GM18517 (cell line): Measurements from ENCODE around the gene C1orf50.

Source experiments
- ATAC-seq: cut with Tn5 transposase; IDR thresholded peaks from one replicate; pipeline ENCODE4 v1.9.1; 2021; ENCODE audit warnings: mild to moderate bottlenecking, moderate library complexity; ENCODE audit not compliant: unreplicated experiment

Gene C1orf50

DNA sequence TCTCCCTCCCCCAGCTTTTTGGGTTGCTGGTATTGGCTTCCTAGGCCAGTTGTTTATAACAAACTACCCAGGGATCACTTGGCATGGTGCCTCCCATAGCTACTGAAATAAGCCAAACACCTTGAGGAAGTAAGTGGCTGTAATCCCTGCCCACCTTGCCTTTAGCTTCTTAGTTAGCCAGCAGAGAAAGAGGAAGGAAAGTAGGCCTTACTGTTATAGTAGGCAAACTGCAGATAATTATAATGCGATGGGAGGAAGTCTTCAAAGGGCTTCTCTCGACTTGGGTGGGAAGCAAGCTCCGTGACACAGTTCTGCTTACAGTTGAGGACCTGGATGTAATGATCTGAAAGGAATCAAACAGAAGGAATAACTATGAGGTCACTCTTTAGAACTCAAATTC, 8.4 kb upstream of the C1orf50 start:
- no peak for ATAC-seq

DNA sequence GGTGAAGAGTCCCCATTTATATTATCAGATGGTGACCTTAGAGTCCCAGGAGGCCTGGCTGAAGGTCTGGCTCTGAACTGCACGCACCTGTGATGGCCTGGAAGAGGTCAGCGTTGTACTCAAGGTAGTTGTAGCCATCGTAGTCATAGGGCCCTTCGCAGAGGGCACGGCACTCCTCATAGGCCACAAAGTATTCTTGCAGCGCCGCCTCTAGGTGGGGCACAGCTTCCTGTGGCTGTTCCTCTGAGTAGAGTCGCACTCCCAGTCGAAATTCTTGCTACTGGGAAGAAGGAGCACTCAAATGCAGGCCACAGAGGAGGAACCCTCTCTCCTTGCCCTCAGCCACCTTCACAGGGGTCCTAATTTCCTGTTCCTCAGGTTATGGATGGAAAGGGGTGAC, 7.9 kb upstream of the C1orf50 start:
- no peak for ATAC-seq

DNA sequence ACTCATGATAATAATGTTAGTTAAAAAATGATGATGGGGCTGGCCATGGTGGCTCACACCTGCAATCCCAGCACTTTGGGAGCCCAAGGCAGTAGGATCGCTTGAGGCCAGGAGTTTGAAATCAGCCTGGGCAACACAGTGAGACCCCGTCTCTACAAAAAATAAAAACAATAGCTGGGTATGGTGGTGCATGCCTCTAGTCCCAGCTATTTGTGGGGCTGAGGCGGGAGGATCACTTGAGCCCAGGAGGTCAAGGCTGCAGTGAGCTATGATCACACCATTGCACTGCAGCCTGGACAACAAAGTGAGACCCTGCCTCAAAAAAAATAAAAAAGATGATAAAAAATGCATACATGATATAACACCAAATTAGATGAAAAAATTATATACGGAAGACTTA, 5.5 kb upstream of the C1orf50 start:
- ATAC-seq: no peak

DNA sequence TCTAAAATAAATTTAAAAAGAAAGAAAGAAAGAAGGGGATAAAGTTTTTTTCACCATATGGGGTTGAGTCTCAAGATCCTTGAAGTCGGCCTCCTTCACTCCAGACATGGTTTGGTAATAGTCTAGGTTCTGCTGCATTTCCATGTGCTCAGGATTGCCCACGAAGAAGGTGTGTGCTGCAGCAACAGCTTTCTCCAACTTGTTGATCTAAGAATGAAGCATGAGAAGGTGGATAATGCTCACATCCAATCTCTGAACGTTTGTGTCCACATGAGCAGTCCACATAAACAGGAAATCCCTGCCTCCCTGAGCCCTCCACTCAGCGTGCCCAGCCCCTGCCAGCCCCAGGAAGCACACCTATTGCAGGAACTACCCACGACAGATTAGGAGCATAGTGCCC, 4.8 kb upstream of the C1orf50 start:
- ATAC-seq: no peak

DNA sequence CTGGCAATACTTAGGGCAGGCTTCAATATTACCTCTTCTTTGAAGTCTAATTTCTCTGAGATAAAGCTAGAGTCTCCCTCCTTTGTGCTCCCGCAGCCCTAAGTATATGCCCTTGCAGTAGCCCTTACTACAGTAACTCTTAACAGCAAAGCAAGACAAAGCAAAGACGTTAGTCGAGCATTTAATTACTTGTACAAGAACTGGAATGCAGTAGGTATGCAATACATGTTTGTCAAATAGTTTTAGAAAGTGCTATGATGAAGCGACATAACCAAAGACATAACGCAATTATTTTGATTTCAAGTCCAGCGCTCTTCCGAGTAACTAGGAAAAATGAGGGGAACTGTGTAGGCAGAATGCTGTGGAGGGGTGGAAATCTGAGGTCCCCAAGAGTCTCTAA, 1.8 kb upstream of the C1orf50 start:
- ATAC-seq: no peak

DNA sequence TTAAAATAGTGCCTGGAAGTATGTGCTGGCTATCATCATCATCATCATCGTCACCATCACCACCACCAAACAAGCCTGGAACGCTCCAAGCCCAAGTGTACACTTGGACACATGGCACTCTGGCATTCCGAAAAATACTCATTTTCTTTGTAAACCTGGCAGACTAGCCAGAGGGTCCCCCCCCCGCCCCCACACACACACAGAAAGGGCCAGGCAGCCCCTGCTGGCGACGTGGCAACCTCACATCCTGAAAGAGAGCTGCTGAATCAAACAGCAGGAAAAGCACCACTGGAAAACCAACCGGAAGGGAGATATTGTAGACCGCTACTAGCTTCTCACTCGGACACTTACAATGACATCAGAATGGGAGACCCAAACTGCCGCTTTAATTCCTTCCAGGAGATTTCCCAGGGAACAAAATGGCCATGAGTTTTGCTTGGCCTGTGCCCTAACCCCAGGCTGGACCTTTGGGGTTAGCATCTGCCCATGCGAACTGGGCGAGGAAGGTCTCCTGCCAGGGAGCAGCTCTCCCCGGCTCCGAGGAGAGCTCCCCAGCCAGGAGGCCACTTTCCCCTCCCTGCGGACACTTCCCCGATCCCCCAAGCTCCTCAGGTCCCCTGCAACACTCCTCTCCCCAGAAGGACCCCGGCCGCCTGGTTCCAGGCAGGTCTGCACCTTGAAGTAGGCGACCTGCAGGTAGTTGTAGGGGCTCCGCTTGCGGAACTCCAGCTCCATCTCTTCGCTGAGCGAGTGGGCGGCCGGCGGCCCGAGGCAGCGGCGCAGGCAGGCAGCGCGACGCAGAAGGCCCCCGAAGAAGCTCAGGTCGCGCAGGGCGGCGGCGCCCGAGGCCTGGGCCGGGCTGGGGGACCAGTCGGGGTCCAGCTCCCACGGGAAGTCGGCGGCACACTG, 963 bp upstream of the C1orf50 start:
- ATAC-seq: peak; percentile 19

DNA sequence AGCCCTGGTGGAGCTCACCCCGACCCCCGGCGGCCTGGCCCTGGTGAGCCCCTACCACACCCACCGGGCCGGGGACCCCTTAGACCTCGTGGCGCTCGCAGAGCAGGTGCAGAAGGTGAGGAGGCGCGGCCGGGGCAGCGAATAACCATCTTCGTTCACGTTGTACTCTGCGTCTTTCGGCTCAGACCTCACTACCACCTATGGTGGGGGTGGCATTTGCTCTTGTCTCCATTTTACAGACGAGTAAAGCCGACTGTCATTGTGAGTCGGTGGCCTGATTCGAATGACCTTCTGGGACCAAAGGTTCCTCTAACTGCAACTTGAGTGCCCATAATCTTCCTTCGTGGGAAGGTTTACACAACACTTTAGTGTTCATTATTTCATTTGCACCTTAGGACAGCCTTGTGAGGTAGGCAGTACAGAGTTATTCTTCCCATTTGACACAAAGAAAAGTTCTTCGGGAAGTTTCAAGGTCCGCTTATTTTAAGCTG, 506 bp downstream of the C1orf50 start:
- ATAC-seq: peak; percentile 27

DNA sequence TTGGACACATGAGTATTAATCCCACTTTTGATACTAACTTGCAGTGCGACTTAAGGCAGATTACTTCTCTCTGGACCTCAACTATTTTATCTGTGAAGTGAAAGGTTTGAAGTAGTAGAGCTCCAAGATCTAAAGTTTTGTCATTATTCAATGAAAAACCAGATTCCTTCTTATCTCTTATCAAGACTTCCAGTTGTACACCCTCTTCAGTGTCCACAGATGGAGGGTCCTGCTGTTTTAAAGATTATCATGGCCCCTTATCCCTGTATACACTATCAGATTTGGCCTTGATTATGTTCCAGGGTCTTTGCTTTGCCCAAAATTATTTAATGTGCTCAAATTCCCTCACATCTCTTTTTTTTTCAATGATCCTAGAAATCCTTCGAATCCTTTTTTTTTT, 1.1 kb downstream of the C1orf50 start:
- ATAC-seq: no peak

DNA sequence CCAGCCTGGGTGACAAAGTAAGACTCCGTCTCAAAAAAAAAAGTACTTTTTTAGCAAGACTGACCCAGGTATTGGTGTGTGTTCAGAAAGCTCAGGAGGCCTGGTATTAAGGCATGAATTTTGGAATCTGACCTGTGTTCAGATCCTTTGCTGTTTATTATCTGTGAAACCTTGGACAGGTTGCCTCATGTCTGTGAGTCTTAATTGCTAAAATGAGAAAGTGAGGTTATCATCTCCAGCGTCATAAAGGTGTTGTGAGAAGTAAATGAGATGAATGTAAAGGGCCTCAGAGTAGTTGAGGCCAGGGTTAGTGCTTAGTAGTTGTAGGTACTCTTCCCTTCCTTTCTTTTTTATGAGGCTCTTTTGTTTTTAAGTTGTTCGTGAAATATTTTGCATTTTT, 2.8 kb downstream of the C1orf50 start:
- no peak for ATAC-seq

DNA sequence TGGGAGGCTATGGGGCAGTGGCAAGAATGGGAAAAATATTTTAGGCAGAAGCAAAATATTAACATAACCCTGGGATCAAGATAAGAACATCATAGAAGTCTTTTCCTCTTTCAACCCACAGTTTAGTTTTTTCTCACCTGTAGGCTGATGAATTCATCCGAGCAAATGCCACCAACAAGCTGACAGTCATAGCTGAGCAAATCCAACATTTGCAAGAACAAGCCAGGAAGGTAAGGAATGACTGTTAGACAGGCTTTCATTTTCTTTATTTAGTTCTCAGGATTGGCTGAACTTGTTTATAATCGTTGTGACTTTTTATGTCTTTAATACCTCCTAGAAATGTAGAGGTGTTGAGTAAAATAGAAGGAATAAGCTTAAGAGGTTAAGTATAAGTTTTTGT, 6.4 kb downstream of the C1orf50 start:
- no peak for ATAC-seq

DNA sequence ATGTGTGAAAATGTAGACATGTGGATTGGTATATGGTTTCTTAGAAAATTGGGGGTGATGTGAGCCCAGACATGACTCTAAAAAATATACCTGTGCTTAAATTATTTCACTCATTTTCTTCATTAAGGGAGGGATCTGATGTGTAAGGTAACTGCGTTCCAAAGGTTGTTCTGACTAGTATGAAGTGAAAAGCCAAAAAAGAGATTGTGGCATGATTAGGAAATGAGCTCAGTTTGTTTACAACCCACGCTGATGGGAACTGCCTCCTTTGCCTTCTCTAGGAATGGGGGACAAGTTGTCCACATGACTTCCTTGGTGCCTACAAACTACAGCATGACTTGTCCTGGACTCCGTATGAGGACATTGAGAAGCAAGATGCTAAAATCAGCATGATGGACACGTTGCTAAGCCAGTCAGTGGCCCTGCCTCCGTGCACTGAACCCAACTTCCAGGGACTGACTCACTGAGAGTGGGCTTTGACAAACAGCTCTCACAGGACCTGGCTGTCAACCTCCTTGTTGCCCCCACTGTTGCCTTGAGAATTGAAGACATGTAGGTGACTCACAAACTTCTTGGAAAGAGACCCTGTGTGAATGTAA, 8.0 kb downstream of the C1orf50 start:
- ATAC-seq: no peak

DNA sequence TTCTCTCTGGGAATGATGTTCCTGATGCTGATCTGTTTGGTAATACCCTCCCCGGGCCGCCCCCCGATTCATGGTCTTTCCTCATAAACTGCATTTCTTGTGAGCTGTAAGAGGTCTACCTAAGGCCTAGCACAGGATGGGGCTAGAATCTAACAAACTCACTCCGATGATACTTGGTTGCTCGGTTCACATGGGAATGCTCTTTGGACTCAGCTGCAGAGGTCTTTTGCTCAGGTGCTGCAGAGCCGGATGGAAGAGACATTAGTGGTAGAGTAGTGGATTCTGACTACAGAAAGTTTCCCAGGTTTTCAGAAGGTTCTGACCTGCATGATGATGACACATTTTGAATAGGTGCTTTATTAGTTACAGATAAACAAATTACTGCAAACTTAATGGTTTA, 9.5 kb downstream of the C1orf50 start:
- ATAC-seq: no peak

DNA sequence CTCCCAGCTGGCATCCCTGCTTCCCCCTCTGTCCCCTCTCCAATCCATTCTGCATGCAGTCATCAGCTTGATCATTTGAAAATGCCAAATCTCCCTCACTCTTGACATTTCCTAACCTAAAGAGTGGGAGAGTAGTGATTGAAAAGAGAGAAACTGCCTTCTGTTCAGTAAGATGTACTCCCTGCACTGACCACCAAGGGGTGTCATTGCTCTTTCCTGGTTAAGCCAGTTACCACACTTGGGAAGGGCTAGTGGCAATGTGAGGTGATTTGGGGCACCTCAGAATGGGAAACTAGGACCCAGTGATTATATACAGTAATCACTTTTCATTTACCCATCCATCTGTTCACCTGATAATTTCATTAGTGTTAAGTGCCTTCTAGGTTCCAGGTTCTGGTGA, 10.8 kb downstream of the C1orf50 start:
- ATAC-seq: no peak

DNA sequence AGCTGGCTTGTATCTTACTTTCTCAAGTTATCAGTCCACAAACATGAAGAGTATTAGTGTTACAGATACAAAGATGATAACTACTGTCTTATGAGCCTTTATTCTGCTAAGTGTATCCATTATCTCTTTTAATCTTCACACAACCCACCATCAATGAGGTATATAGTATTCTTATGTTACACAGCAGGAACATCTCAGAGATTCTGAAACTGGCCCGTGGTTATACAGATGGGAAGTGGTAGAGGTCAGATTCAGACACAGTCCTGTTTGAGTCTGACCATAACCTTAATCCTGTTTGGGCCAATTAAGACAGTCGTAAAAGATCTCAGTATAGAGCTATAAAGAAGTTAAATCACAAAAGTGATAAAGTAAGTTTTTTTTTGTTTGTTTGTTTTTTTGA, 12.7 kb downstream of the C1orf50 start:
- no peak for ATAC-seq

DNA sequence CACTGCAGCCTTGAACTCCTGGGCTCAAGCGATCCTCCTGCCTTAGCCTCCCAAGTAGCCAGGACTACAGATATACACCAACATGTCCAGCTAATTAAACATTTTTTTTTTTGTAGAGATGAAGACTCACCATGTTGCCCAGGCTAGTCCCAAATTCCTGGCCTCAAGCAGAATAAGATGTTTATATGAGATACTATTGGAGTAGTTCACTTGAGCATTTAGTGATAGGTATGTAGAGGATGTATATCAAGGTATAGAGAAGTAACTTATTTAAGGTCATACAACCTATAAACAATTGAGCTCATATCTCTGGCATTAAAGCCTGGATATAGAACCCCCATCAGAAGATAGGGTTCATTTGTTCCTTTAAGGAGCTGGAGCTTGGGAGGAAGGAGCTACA, 13.1 kb downstream of the C1orf50 start:
- ATAC-seq: no peak

DNA sequence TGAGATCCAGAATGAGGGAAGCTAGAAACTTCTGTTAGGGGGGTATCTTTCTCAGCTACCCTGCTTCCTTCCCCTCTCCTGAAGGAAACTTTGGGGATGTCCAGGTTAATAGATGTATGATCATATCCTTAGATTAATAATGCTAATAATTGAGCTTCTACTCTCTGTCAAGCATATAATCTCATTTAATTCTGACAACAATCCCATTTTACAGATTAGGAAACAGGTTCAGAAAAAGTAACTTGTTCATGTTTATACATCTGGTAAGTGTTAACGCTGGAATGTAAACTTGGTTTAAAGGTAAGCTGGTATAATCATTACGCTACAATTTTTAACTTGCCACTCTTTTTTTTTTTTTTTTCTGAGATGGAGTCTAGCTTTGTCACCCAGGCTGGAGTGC, 16.0 kb downstream of the C1orf50 start:
- ATAC-seq: no peak

DNA sequence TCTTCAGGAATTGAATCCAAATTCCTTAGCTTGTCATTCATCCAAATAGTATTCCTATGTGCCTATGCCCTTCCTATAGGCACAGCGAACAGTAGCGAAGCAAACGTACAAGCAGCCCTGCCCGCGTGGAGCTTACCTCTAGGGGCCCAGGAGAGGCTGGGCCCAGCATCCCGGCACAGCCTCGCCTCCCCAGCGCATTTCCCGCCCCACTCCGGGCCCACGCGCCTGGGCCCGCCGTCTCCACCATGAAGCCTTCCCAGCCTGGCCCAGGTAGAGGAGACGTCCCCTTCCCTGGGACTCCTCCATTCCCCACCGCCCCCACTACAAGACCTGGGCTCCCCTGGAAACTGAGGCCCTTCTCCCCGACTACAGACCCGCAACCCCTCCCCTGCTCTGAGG, 17.5 kb downstream of the C1orf50 start:
- ATAC-seq: no peak

DNA sequence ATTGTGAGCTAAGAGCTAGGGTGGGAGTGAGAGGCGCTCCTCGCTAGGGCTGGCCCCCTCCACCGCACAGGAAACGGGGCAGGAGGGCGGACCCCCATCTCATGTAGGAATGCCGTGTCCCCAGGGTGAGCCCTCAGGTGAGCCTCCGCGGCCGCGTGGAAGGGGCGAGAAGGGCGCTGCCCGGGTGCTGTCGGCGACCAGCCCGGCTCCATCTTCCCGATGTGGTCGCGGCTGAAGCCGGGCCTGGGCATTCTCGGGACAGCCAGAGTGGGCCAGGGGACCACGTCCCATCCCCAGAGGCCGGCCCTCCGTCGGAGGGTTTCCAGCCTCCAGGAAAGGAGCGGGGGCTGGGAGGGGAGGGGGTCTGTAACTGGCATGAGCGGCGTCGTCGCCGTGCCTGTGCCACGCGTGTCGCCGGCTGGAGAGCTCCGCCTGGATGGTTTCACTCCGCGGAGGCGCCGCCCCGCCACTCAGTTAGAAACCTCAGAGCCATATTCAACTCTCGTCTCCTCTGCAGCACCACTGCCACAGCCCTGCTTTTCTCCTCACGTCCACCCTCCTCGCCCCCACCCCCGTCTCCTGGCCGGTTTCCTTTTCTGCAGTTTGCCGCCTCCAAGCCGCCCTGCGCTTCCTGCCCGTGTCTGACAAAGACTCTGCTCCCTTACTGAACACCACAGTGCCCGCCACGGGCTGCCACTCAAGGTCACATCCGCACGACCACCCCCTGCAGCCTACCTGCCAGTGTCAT, 18.1 kb downstream of the C1orf50 start, which contains the start of gene TMEM269:
TSS of gene TMEM269 (plus strand) at position 46 of the 748 bp plus-strand sequence. CDS start 4,903 bp downstream, outside the sequence.
- ATAC-seq: no peak

DNA sequence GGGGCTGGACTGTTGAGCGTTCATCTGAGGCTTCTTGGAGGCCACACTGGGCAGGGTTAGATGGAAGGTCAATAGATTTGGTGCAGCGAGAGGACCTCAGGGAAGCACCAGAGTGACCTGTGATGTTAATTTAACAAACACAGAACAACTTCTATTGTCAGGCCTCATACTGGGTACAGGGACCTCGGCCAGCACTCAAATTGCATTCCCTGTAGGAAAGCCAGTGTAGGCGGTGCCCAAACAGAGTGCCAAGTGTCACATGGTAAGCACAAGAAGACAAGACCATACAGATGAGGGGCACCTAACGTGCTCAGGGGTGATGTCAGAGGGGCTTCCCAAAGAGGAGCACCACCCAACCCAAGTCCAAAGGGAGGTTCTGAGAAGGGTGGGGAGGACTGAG, 19.0 kb downstream of the C1orf50 start:
- ATAC-seq: no peak

DNA sequence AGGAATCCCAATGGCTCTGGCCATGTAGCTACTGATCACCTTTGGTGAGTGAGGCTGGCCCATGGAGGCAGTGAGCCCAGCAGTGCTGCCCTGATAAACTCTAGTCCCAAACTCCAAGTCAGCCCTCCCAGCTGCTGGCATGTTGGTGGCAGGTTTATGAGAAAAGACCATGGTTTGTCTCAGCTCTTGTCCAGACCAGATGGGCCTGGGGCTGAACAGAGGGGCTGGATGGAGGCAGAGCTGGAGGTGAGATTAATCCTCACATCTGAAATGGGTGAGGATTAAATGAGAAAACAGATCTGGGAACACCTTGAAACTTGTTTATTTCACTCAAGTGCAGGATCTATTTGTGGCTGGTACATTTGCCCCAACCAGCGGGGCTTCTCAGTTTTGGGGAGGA, 21.0 kb downstream of the C1orf50 start:
- ATAC-seq: no peak

DNA sequence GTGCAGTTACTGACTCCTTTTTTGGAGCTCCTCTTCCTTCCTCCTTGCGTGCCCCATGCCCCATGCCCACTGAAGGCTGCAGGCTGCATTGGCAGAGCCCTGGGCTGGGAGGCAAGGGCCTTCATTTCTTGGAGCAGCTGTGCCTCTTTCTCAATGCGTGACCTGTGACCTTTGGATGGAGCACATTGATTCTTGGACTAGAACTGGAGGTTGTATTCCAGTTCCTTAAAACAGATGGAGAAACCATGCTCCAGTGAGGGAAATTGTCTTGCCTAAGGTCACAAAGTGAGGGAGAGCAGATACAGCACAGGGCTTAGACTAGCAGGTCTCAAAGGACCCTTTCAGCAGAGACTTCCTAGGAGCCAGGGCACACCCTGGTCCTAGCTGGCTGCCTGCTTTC, 26.8 kb downstream of the C1orf50 start:
- no peak for ATAC-seq

DNA sequence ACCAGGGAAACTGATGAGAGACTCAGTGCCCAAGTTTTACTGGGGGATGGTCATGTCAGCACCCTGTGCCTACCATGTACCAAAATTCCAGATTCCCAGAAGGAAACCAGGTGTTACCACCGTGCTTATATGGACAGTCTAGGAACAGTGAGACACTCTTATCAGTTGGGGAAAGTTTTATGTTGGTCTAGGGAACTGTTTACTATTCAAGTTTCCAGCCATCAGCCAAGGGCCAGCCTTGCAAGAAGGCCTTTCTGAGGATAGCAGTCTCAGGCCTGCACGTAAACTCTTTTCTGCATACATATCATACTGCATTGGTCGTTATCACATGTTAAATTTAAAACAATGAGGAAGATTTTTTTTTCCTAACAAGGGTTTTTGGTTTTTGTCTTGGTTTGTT, 30.4 kb downstream of the C1orf50 start:
- ATAC-seq: no peak
